ENCODE data around the gene CSGALNACT2.
"Not testable (repeated sequence)": the region's sequence is repeated elsewhere in the genome, so short reads cannot be mapped to it uniquely, and the experiment has no call there.

CSGALNACT2 gene, protein sequence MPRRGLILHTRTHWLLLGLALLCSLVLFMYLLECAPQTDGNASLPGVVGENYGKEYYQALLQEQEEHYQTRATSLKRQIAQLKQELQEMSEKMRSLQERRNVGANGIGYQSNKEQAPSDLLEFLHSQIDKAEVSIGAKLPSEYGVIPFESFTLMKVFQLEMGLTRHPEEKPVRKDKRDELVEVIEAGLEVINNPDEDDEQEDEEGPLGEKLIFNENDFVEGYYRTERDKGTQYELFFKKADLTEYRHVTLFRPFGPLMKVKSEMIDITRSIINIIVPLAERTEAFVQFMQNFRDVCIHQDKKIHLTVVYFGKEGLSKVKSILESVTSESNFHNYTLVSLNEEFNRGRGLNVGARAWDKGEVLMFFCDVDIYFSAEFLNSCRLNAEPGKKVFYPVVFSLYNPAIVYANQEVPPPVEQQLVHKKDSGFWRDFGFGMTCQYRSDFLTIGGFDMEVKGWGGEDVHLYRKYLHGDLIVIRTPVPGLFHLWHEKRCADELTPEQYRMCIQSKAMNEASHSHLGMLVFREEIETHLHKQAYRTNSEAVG

DNA sequence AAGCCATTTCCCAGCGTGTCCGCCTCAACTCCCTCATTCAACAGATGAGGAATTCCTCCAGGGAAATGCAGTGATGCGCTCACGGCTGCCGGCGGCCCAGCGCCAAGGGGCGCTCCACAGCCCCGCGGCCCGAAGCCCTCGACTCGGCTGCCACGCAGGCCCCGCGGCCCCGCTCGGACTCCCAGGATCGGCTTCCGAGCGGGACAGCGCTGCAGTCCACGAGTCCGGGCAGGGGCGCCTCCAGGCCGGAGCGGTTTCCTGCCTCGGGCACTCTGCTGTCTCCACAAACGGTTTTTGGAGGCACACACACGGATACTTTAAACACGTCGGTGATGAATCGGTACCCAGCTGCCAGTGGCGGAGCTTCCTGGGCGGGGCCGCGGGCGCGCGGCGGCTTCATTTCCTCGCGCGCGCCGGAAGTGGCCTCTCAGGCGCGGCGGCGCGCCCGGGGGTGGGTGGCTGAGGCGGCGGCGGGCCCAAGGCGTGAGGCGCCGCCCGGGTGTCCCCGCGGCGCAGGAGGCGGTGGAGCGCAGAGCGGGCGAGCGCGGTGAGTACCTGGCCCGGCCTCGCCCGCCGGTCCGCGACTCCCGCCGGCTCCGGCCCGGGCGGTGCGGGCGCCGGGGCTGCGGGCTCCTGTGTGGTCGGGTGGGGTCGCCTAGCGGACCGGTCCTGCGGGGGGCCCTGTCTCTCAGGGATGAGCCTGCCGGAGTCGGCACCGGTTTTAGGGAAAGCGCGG, at the start of gene CSGALNACT2:
Gene CSGALNACT2, plus strand, starts transcription at position 425 of the 736 bp plus-strand sequence. CDS start 16,705 bp downstream, outside the sequence.
- peak; percentile 92 for DNase-seq

DNA sequence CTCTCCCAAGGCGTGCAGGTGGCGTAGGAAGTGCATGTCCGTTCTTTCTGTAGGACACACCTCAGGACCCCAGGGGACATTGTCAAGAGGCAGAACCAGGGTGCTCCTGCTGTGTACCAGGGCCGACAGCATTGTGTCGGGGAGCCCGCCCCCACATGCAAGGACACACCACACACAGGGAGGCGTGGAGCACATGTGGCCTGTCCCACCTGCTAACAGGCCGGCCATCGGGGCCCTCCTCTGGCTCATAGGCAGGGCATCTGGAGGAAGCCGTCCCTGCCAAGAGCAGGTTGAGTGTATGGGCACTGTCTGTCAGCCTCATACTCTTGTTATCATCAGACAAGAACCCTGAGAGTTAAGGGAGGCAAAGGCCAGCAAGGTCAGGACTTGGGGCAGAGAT, 48.7 kb upstream of the CSGALNACT2 start:
- DNase-seq: no peak

DNA sequence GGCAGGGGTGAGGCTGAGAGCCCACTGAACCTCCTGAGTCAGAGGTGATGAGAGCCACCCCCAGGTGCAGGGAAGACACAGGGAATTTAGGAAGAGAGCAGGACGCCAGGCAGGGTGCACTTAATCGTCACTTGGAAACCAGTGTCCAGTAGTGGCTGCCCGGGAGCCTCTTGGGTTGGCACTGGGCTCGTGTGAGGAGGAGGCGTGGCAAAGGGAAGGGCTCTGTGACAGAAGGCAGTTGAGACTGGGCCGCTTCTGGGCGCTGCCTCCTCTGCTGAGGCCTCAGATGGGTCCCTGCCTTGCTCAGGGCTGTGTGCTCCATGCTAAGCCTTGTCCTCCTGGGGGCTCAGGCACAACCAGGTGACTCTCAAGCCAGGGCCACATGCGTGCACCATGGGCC, 48.1 kb upstream of the CSGALNACT2 start:
- no peak for DNase-seq

DNA sequence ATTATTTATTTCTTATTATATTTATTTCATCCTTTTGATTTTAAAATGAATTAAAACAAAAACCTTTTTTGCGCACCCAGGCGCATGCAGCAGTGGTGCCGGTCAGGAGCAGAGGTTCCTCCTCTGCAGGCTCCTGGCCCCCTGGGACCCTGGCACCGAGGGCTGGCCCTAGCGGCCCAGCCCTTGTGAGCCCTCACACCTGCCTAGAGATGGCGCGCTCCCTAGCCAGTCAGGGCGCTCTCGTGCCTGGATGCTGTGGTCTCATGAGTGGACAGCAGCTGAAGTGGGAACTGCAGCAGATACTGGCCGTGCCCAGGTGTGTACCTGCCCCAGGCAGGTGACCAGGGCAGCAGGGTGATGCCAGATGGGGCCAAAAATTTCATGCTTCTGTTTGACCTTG, 47.6 kb upstream of the CSGALNACT2 start:
- no peak for DNase-seq

DNA sequence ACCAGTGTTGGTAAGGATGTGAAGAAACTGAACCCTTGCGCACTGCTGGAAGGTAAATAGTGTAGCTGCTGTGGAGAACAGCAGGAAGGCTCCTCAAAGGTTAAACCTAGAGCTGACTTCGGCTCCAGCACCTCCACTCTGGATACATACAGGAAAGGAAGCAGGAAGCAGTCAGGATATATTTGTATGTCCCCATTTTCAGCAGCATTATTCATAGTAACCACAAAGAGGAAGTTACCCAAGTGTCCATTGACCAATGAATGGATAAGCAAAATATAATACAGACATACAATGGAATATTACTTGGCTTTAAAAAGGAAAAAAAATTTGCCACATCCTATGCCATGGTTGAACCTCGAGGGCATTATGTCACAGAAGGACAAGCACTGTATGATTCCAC, 46.4 kb upstream of the CSGALNACT2 start:
- DNase-seq: no peak

DNA sequence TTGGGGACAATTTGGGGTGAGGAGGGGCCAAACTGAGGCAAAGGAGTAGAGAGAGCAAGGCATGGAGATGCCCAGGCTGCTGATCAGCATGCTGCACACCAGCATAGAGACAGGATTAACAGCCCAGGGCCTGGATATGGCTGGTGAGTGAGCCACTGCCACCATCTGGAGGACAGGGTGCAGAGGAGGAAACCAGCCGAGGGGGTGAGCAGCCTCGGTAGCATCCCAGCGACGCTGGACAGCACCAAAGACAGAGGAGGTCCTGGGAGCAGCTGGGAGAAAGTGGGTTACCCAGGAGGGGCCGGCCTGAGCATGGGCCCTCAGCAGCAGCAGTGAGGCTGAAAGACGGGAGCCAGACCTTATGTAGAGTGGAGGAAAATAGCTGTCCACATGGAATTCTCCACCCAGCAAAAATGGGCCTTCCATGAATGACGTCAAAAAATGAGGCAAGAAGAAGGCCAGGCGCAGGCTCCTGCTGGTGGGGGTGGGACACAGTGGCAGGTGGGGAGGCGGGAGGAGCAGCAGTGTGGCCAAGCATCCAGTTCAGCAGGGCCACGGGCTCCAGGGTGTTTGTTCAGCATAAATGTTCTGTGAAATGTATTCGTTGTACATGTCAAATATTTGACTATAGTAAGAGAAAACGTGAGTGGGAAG, 44.7 kb upstream of the CSGALNACT2 start:
- DNase-seq: no peak

DNA sequence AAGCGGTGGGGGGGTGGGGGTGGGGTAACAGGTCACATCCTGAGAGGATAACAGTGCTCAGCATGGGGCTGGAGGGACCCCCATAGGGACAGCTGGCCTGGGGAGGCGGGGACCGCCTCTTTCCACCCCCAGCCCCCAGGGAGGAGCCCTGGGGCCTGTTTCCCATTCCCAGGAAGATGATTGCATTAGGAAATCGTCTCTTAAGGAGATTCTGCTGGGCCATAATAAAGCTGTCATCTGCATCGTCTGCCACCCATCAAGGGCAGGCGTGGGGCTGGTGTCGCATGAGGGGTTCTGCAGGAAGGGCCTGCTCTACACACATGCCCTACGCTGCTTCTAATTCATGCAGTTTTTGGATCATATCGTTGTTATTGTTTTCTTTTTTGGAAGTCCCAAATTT, 44.2 kb upstream of the CSGALNACT2 start:
- DNase-seq: no peak

DNA sequence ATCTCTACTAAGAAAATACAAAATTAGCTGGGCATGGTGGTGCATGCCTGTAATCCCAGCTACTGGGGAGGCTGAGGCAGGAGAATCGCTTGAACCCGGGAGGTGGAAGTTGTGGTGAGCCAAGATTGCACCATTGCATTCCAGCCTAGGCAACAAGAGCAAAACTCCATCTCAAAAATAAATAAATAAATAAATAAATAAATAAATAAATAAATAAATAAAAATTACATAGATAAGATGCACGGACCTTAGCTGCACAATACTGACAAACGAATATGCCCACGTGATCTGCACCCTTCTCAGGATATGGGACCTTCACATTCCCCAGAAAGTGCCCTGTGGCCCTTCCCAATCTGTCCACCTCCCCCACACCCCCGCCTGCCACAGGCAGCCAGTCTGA, 38.9 kb upstream of the CSGALNACT2 start:
- not testable (repeated sequence) for DNase-seq

DNA sequence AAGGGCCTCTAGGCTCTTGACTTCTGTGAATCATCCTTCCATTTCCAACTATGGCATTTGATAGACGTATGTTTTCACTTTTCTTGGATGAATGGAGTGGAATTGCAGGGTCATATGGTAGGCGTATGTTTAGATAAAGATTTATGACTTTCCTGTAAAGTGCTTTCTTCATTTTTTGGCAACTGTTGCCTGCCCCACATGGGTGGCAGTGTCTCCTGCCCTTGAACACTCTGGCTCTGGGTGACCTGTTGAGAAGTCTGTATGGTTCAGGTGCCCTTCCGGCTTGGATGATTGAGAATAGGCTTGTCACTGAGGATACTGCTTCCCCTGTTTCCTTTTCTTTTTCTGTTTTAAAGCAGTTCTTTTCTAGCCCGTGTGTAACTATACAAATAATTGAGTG, 38.3 kb upstream of the CSGALNACT2 start:
- DNase-seq: no peak

DNA sequence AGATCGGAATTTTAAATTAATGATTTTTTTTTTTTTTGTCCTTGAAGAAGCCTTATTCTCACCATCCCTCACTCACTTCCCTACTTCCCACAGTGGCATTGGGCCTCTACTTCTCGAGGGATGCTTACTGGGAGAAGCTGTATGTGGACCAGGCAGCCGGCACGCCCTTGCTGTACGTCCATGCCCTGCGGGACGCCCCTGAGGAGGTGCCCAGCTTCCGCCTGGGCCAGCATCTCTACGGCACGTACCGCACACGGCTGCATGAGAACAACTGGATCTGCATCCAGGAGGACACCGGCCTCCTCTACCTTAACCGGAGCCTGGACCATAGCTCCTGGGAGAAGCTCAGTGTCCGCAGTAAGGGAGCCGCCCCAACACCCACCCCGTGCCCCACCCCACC, 37.9 kb upstream of the CSGALNACT2 start:
- DNase-seq: no peak

DNA sequence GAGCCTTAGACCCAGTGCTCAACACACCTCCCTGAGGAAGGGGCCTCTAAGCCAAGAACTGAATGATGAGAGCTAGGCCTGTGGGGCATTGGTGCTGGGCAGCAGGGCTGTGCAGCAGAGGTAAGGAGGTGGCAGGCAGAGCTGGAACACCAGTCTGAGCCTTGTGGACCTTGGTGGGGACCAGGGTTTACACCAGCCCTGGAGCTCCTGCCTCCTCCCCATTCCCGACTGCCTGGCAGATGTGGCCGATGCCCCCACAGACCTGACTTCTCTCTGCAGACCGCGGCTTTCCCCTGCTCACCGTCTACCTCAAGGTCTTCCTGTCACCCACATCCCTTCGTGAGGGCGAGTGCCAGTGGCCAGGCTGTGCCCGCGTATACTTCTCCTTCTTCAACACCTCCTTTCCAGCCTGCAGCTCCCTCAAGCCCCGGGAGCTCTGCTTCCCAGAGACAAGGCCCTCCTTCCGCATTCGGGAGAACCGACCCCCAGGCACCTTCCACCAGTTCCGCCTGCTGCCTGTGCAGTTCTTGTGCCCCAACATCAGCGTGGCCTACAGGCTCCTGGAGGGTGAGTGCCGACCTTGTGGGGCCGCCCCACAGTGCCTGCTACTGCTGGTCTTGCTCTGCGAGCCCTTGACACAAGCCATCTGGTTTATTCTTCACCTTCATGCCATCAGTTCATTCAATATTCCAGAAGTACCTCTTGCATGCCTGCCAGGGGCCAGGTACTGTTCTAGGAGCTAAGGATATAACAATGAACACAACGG, 36.0 kb upstream of the CSGALNACT2 start:
- DNase-seq: no peak

DNA sequence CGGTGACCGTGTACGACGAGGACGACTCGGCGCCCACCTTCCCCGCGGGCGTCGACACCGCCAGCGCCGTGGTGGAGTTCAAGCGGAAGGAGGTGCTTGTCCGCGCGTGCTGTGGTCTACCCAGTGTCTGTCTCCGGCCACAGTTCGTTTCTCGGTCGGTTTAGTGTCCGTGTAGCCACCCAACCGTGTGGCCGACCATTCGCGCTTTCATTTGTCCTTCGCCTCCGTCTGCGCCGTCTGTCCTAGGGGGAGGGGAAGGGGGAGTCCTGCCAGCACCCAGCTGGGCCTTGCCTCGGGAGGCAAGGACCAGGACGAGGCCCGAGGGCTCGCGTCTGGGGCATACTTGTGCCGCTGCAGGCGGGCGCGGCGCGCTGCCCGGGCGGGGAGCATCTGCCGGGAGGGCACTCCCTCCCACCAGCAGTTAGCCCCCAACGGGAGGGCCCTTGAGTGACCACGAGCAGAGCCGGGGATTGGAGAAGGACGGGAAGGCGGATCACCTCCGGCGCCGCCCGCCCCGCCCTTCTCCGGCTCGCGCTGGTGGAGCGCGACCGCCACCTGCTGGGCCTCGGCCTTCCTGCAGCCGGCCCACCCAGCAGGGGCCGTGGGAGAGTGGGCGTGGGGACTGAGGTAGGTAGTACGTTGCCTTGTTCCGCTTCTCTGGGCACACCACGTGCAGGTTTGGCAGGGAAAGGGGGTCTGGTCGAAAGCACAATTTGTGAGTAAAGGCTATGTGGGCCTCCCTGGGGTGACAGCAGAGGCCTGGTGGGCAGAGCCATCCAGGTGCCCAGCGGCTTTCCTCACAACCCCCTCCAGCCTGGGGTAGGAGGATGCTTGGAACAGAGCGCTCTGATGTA, 32.9 kb upstream of the CSGALNACT2 start:
- DNase-seq: peak; percentile 77

DNA sequence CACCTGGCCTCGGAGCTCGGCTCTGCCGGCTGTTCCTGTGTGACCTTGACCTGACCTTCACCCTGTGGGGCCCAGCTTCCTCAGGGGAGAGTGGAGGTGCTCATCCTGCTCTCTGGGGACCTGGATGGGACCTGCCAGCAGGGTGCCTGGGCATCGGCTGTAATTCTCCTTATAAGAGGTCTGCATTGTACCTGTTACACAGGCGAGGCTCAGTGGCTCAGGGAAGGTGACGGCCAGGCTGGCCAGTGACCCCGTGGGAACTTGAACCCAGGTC, 32.4 kb upstream of the CSGALNACT2 start:
- no peak for DNase-seq

DNA sequence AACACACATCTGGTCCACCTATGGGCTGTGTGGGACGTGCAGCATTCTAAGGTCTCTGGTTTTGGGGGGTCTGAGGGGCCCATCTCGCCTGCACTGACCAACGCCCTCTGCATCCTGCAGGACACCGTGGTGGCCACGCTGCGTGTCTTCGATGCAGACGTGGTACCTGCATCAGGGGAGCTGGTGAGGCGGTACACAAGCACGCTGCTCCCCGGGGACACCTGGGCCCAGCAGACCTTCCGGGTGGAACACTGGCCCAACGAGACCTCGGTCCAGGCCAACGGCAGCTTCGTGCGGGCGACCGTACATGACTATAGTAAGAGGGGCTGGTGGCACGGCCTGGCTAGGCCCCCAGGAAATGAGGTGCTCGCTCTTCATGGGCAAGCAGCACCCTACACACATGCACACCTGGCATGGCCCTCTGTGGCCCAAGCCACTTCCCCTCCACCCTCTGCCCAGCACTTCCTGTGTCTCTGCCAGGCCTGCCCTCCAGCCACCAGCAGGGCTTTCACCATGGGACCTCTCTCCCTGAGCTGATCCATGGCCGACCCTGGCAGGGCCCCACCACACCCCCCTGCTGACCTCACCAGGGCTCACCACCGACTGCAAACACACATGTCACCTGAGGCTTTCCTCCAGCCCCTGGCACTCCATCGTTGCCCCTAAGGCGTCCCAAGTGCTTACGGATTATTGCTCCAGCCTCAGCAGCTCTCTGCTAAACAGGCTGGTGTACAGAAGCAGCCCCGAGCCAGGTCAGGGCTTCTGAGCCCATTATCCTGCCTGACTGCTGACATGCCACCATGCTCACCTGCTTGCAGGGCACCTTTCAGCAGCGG, 31.8 kb upstream of the CSGALNACT2 start:
- DNase-seq: no peak

DNA sequence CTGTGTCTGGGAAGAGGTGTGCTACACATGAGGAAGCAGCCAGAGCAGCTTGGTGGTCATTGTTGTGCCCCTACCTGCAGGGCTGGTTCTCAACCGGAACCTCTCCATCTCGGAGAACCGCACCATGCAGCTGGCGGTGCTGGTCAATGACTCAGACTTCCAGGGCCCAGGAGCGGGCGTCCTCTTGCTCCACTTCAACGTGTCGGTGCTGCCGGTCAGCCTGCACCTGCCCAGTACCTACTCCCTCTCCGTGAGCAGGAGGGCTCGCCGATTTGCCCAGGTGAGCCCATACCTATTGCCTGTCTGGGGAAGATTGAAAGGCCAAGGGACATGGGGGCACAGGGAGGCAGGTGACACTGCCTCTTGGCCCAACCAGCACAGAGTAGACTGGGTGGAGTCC, 29.3 kb upstream of the CSGALNACT2 start:
- DNase-seq: no peak

DNA sequence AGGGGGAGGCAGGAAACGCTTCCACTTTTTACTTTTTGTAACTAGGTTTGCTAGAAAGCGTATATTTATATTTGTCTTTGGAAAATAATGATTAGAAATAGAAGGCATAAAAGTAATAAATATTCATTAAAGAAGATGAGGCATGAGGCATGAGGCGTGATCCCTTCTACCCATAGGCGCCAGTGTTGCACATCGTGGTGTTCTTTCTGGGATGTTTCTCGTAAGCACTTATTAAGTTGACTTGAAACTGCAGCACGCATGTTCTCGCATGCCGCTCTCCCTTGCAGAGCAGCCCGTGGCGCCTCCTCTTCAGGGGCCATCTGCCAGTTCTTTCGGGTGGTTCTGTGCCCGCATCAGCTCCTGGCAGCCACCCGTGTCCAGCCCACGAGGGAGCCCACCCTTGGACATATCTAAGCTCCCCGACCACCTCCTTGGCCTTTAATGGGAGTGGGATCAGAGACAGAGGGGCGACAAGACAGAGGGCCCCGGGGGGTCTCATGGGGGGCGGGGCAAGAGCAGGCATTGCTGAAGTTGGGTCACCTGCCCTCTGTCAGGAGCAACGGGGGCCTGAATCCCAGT, 28.5 kb upstream of the CSGALNACT2 start:
- no peak for DNase-seq

DNA sequence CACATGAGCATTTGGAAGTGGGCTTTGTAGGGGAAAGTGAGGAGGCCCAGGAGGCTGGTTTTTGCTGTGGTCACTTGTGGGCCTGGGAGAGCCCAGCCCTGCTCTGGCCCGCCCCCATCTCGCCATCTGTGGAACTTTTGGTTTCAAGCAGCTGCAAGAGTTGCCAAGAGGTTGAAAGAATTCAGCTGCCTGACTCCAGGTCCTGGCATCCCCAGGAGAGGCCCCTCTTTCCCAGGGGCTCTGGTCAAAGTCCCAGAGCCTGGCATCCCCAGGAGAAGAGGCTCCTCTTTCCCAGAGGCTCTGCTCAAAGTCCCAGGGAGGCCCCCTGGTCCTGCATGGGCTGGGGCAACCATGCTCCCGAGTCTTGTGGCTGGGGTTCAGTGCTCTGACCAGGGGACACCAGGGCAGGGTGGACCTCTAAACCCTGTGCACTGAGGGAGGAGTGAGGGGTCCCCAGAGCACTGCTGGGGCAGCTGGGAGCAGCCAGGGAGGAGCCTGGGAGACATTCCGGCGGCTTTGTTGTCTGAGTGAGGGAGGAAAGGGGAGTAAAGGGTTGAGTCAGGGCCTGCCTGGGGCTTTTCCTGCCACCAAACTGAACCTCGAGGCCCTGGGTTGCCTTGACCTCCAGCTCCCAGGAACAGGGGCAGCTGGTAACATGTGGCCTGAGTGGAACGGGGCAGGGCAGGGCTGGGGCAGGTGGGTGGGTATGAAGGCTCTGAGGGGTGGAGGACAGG, 27.7 kb upstream of the CSGALNACT2 start:
- DNase-seq: no peak

DNA sequence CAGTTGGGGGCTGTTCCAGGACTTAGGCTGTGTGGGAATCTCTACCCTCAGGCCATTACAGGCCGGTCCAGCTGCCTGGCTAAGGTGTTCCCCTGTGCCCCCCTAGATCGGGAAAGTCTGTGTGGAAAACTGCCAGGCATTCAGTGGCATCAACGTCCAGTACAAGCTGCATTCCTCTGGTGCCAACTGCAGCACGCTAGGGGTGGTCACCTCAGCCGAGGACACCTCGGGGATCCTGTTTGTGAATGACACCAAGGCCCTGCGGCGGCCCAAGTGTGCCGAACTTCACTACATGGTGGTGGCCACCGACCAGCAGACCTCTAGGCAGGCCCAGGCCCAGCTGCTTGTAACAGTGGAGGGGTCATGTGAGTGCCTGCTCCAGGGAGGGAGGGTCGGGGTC, 27.1 kb upstream of the CSGALNACT2 start:
- no peak for DNase-seq

DNA sequence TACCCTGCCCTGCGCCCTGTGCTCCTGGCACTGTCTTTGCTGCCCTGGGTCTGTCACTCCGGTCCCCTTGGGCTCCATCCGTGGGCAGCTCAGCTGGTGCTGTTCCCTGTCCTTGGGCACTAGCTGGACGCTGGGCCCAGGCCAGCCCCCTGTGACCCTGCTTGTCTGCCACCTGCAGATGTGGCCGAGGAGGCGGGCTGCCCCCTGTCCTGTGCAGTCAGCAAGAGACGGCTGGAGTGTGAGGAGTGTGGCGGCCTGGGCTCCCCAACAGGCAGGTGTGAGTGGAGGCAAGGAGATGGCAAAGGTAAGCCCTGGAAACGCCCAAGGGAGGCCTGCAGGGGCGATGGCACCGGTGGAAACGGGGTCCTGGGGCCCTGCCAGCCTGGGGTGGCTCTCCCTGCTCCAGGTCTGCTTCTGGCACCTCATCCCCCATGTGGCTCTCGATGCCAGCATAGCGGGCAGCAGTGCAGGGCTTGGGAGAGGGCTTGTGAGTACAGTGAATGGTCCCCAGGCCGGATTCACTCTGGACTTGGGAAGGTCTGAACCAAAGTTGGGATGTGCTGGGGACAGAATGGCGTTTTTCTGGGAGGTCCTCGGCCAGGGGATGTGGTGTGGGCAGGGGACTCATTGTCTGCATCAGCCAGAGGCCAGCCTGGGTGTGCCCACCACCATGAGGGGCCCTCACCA, 26.2 kb upstream of the CSGALNACT2 start:
- no peak for DNase-seq
